Common myeloid progenitor, CD34-positive (primary cell): ENCODE data around the gene SEC61B.
"Not testable (repeated sequence)": the region's sequence is repeated elsewhere in the genome, so short reads cannot be mapped to it uniquely, and the experiment has no call there.

Experiments
- CTCF ChIA-PET: fragments of 350-600 bp; sonication (Branson Sonifier 250); formaldehyde crosslinking; loops from one replicate; lab custom pipeline; 2021; ENCODE audit warnings: antibody characterized with exemption; lab: Charles Lee
- POLR2A ChIA-PET: fragments of 350-600 bp; sonication (Branson Sonifier 250); formaldehyde crosslinking; loops from one replicate; lab custom pipeline; 2021; ENCODE audit warnings: antibody characterized with exemption; lab: Charles Lee
- DNase-seq, 3 donors: peaks; one replicate each; pipeline versions ENCODE4 v3.0.0 to v3.0.0-alpha.2; 2013
- H3K27ac ChIP-seq, 2 experiments: 1 replicate in 1 of 2; 2 replicates in 1 of 2; pipeline ENCODE4 v1.7.0; 2013; ENCODE audit warnings: inconsistent platforms in 2 of 2, low read length in 2 of 2, mild to moderate bottlenecking in 2 of 2, low read depth in 1 of 2, moderate library complexity in 1 of 2; ENCODE audit not compliant: severe bottlenecking in 2 of 2, insufficient read depth in 1 of 2, poor library complexity in 1 of 2
- H3K27me3 ChIP-seq, 5 experiments: replicated peaks in 2 of 5; 1 replicate in 3 of 5; 2 replicates in 2 of 5; pipeline versions ENCODE4 v1.6.1 to v1.7.0; 2013; ENCODE audit warnings: low read length in 4 of 5, mild to moderate bottlenecking in 2 of 5, moderate library complexity in 2 of 5, inconsistent platforms in 1 of 5; ENCODE audit not compliant: insufficient read depth in 5 of 5, control insufficient read depth in 4 of 5
- H3K36me3 ChIP-seq, 4 experiments: 1 replicate in 2 of 4; 2 replicates in 2 of 4; pipeline versions ENCODE4 v1.6.1 to v1.7.0; 2013; ENCODE audit warnings: low read length in 3 of 4, control low read depth in 1 of 4, mild to moderate bottlenecking in 1 of 4; ENCODE audit not compliant: control insufficient read depth in 4 of 4, insufficient read depth in 4 of 4
- H3K4me1 ChIP-seq, 4 experiments: 1 replicate in 3 of 4; 2 replicates in 1 of 4; pipeline versions ENCODE4 v1.6.1 to v1.7.1; 2013; ENCODE audit warnings: low read length in 3 of 4, mild to moderate bottlenecking in 3 of 4, control low read depth in 1 of 4, inconsistent platforms in 1 of 4, moderate library complexity in 1 of 4; ENCODE audit not compliant: control insufficient read depth in 4 of 4, insufficient read depth in 4 of 4; ENCODE audit errors: control extremely low read depth in 1 of 4
- H3K4me3 ChIP-seq, 7 experiments: 1 replicate in 4 of 7; 2 replicates in 3 of 7; pipeline versions ENCODE4 v1.5.1 to v1.7.0; 2013; ENCODE audit warnings: mild to moderate bottlenecking in 7 of 7, low read length in 6 of 7, moderate library complexity in 6 of 7, inconsistent platforms in 2 of 7, low read depth in 2 of 7, control low read depth in 1 of 7; ENCODE audit not compliant: insufficient read depth in 4 of 7, control insufficient read depth in 1 of 7; ENCODE audit errors: extremely low read depth in 1 of 7
- H3K9me3 ChIP-seq, 5 experiments: 1 replicate in 4 of 5; 2 replicates in 1 of 5; pipeline versions ENCODE4 v1.6.1 to v1.7.1; 2013; ENCODE audit warnings: low read length in 4 of 5, mild to moderate bottlenecking in 2 of 5, inconsistent platforms in 1 of 5, low read depth in 1 of 5, moderate library complexity in 1 of 5; ENCODE audit not compliant: control insufficient read depth in 4 of 5, insufficient read depth in 2 of 5; ENCODE audit errors: control extremely low read depth in 1 of 5
- WGBS: methylation state at CpG from one replicate; pipeline ENCODE4 v1.1.5; 2013; ENCODE audit not compliant: insufficient coverage; 5-methylcytosine and 5-hydroxymethylcytosine counted together

Gene SEC61B

GRCh38 chr9:99190597-99191283, 31.3 kb upstream of the SEC61B start:
- H3K27me3 ChIP-seq: no peaks in the 10 kb centered on the region
- ChIA-PET CTCF (interaction anchor here (0.8 to 1.6 kb wide), 5 partner anchors 9 to 41 kb away, joined by 3 to 6 read pairs (median 3); no protein-coding TSS in a partner anchor), POLR2A (no interaction called here)
- H3K36me3 ChIP-seq: no peaks in the 10 kb centered on the region
- no peaks in the 10 kb centered on the region for H3K9me3 ChIP-seq
- no peak for DNase-seq
- no peak overlapping the region for H3K4me3 ChIP-seq
- no peak overlapping the region for H3K27ac ChIP-seq
- 94% methylated on average over 3 of the region's 3 CpGs for WGBS
- H3K4me1 ChIP-seq: peaks cover 0 to 8% (median 3%) of the 10 kb centered on the region in 4 experiments

- Histone ChIP-seq H3K4me3 (no peak overlapping the region), H3K9me3 (no peaks in the 10 kb centered on the region), H3K27me3 (no peaks in the 10 kb centered on the region), H3K27ac (no peak overlapping the region), H3K36me3 (no peaks in the 10 kb centered on the region), H3K4me1 (peaks cover 0 to 3% (median 0%) of the 10 kb centered on the region in 4 experiments)
- DNase-seq: no peak
- ChIA-PET POLR2A (no interaction called here), CTCF (interaction anchor here (1.3 to 1.6 kb wide), 2 partner anchors 8 to 10 kb away, joined by 3 to 4 read pairs; no protein-coding TSS in a partner anchor)
- WGBS: 100% methylated on average over 4 of the region's 5 CpGs
These were observed 29.2 kb upstream of the SEC61B start for GRCh38 chr9:99192786-99193465.

- Histone ChIP-seq H3K9me3 (no peaks in the 10 kb centered on the region), H3K4me1 (peaks cover 0 to 3% (median 0%) of the 10 kb centered on the region in 4 experiments), H3K4me3 (no peak overlapping the region), H3K27ac (no peak overlapping the region), H3K36me3 (no peaks in the 10 kb centered on the region), H3K27me3 (no peaks in the 10 kb centered on the region)
- peak in 2 of 3 donors; percentile 57 to 64 for DNase-seq
- ChIA-PET POLR2A (no interaction called here), CTCF (interaction anchor here (1.0 to 1.9 kb wide), 3 partner anchors 8 to 38 kb away, joined by 3 to 5 read pairs (median 4); no protein-coding TSS in a partner anchor)
- whole genome bisulfite sequencing: 44% methylated on average over 1 of the region's 2 CpGs
These were observed 28.6 kb upstream of the SEC61B start for GRCh38 chr9:99193466-99193821.

GRCh38 chr9:99196484-99196883, 25.6 kb upstream of the SEC61B start:
- H3K4me3 ChIP-seq, DNase-seq, H3K27me3 ChIP-seq, H3K27ac ChIP-seq, H3K9me3 ChIP-seq, H3K36me3 ChIP-seq, H3K4me1 ChIP-seq, POLR2A ChIA-PET: not testable (repeated sequence)
- CTCF ChIA-PET: interaction anchor here (1.0 to 1.4 kb wide), 3 partner anchors 12 to 36 kb away, joined by 3 to 6 read pairs (median 5); no protein-coding TSS in a partner anchor
- 98% methylated on average over 5 of the region's 5 CpGs for whole genome bisulfite sequencing

- 97% methylated on average over 3 of the region's 3 CpGs for WGBS
These were observed 24.9 kb upstream of the SEC61B start for GRCh38 chr9:99197124-99197630.

GRCh38 chr9:99197987-99198386, 24.1 kb upstream of the SEC61B start:
- DNase-seq: no peak
- ChIA-PET CTCF (interaction anchor here (0.7 to 1.9 kb wide), 5 partner anchors 11 to 1123 kb away, joined by 3 to 6 read pairs (median 4); no protein-coding TSS in a partner anchor), POLR2A (interaction anchor here (1.1 kb wide), 1 partner anchor 24 kb away, joined by 3 read pairs; the partner anchor contains the start of genes ALG2 and SEC61B)
- no peaks in the 10 kb centered on the region for H3K9me3 ChIP-seq
- 79% methylated on average over 7 of the region's 9 CpGs for WGBS
- H3K4me3 ChIP-seq: no peak overlapping the region
- H3K27ac ChIP-seq: no peak overlapping the region
- peaks cover 0 to 3% (median 0%) of the 10 kb centered on the region in 4 experiments for H3K4me1 ChIP-seq
- no peaks in the 10 kb centered on the region for H3K36me3 ChIP-seq
- no peaks in the 10 kb centered on the region for H3K27me3 ChIP-seq

More at GRCh38 chr9:99197124-99197630, 24.9 kb upstream of the SEC61B start:
- Histone ChIP-seq H3K27ac (no peak overlapping the region), H3K9me3 (no peaks in the 10 kb centered on the region), H3K36me3 (no peaks in the 10 kb centered on the region), H3K4me1 (peaks cover 0 to 3% (median 0%) of the 10 kb centered on the region in 4 experiments), H3K27me3 (no peaks in the 10 kb centered on the region), H3K4me3 (no peak overlapping the region)
- no peak for DNase-seq
- ChIA-PET POLR2A (interaction anchor here (0.6 kb wide), 1 partner anchor 13 kb away, joined by 3 read pairs; no protein-coding TSS in a partner anchor), CTCF (interaction anchor here (0.7 to 1.9 kb wide), 9 partner anchors 10 to 1124 kb away, joined by 3 to 6 read pairs (median 4); partner anchors contain the start of genes ALG2 and SEC61B)
